ENCODE measurements around the gene KIZ.

DNA sequence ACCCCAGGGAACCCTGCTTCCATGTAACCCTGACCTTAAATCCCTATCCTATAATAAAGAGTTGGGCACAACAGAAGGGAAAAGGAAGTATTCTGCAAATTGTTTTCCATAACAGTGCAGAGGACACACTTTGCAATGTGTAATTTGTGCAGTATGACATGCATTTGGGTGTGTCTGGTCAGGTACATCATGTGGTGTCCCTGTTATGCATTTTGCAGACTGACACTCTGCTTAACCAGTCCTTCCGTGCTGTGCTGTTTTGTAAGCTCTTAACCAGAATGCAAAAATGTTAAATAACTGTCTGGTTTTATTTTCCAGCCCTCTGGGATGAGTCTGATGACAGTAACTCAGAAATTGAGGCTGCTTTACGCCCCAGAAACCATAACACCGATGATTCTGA is 120.3 kb downstream of the KIZ start:
- TF ChIP-seq GATA1 (IDR thresholded peaks at IDR 0.05; ENCODE audit: low read depth, low read length) (no peak), POLR2A (IDR thresholded peaks at IDR 0.05; ENCODE audit: low read length) (no peak)
